Upper lobe of right lung (tissue), 1 donor: ENCODE results near the gene NDUFB4. TPM values are rescaled to one million over a fixed set of nuclear protein-coding genes. Genes with fewer than 3 reads are reported as not detected.

Source experiments
- ATAC-seq: fragments of 200-7000 bp; cut with Tn5 transposase; one replicate; pipeline ENCODE4 v1.9.1; 2020; ENCODE audit warnings: mild to moderate bottlenecking, moderate library complexity
- DNase-seq: peaks from one replicate; pipeline ENCODE4 v3.0.0-alpha.2; 2020
- H3K27ac ChIP-seq: fragments of 200-600 bp; one replicate; pipeline ENCODE4 v1.8.0; 2022
- H3K27me3 ChIP-seq: fragments of 200-600 bp; one replicate; pipeline ENCODE4 v1.8.0; 2022; ENCODE audit warnings: mild to moderate bottlenecking
- H3K36me3 ChIP-seq: fragments of 200-600 bp; one replicate; pipeline ENCODE4 v1.8.0; 2022
- H3K4me1 ChIP-seq: fragments of 200-600 bp; one replicate; pipeline ENCODE4 v1.8.0; 2022
- H3K4me3 ChIP-seq: fragments of 200-600 bp; one replicate; pipeline ENCODE4 v1.8.0; 2022; ENCODE audit warnings: mild to moderate bottlenecking
- H3K9me3 ChIP-seq: fragments of 200-600 bp; one replicate; pipeline ENCODE4 v1.8.0; 2022
- CTCF ChIP-seq: fragments of 200-600 bp; IDR thresholded peaks from one replicate; pipeline ENCODE4 v1.8.0; 2022; ENCODE audit warnings: antibody characterized with exemption
- intact Hi-C: fragments of 100-400 bp; cut with DNase I; formaldehyde crosslinking; loops from one replicate; pipeline ENCODE4 v1.11.0; 2022
- total RNA-seq: library from RNA; stranded (reverse); fragmentation: NEBNext Ultra II Directional; extraction: Animal tissue kit (Norgen Biotek cat#: 25700); gene quantifications from one replicate; pipeline ENCODE4 v1.2.1, GENCODE V29; 2021
- donor health status: DM: no; HTN: yes; CAD: no; lungs with severe emphysema.

Gene NDUFB4
- total RNA-seq, 1 donor from 2014 or later: 90.8 TPM

- Histone ChIP-seq H3K4me3 (no peak overlapping the region), H3K27ac (no peak overlapping the region), H3K36me3 (no peaks in the 10 kb centered on the region), H3K9me3 (no peaks in the 10 kb centered on the region), H3K4me1 (no peaks in the 10 kb centered on the region), H3K27me3 (no peaks in the 10 kb centered on the region)
- no peak for ATAC-seq
- intact Hi-C loops: no loop called here
- TF ChIP-seq CTCF: no peak
- no peak for DNase-seq
These were observed 45.6 kb downstream of the NDUFB4 start for GRCh38 chr3:120641696-120642246.

- no peak overlapping the region for H3K4me3 ChIP-seq
- no peaks in the 10 kb centered on the region for H3K36me3 ChIP-seq
- DNase-seq: no peak
- no peaks in the 10 kb centered on the region for H3K9me3 ChIP-seq
- H3K4me1 ChIP-seq: no peaks in the 10 kb centered on the region
- intact Hi-C loops: no loop called here
- H3K27ac ChIP-seq: no peak overlapping the region
- no peak for TF ChIP-seq CTCF
- H3K27me3 ChIP-seq: no peaks in the 10 kb centered on the region
- peak; percentile 42 for ATAC-seq
These were observed 46.3 kb downstream of the NDUFB4 start for GRCh38 chr3:120642368-120642948.

GRCh38 chr3:120645083-120645845, 49.1 kb downstream of the NDUFB4 start:
- Histone ChIP-seq H3K27me3 (no peaks in the 10 kb centered on the region), H3K36me3 (no peaks in the 10 kb centered on the region), H3K4me3 (no peak overlapping the region), H3K9me3 (no peaks in the 10 kb centered on the region), H3K27ac (no peak overlapping the region), H3K4me1 (no peaks in the 10 kb centered on the region)
- intact Hi-C loops: no loop called here
- DNase-seq (no peak), ATAC-seq (peak; percentile 34)
- no peak for TF ChIP-seq CTCF

- TF ChIP-seq CTCF: no peak
- H3K36me3 ChIP-seq: no peaks in the 10 kb centered on the region
- no peaks in the 10 kb centered on the region for H3K27me3 ChIP-seq
- intact Hi-C loops: no loop called here
- ATAC-seq: no peak
- H3K4me3 ChIP-seq: no peak overlapping the region
- no peaks in the 10 kb centered on the region for H3K9me3 ChIP-seq
- H3K4me1 ChIP-seq: no peaks in the 10 kb centered on the region
- H3K27ac ChIP-seq: no peak overlapping the region
- DNase-seq: no peak
These were observed 50.8 kb downstream of the NDUFB4 start for GRCh38 chr3:120646771-120647432.

- no peaks in the 10 kb centered on the region for H3K36me3 ChIP-seq
- DNase-seq (no peak), ATAC-seq (no peak)
- H3K9me3 ChIP-seq: no peaks in the 10 kb centered on the region
- intact Hi-C loops: no loop called here
- H3K27me3 ChIP-seq: no peaks in the 10 kb centered on the region
- H3K4me1 ChIP-seq: no peaks in the 10 kb centered on the region
- no peak for TF ChIP-seq CTCF
- no peak overlapping the region for H3K27ac ChIP-seq
- no peak overlapping the region for H3K4me3 ChIP-seq
These were observed 52.2 kb downstream of the NDUFB4 start for GRCh38 chr3:120648290-120648689.
